GM10266 (cell line): ENCODE results near the gene HIGD1A.
"Not testable (repeated sequence)": the region's sequence is repeated elsewhere in the genome, so short reads cannot be mapped to it uniquely, and the experiment has no call there.

Experiments
- DNase-seq: peaks from one replicate; pipeline ENCODE4 v3.0.0; 2012; ENCODE audit errors: extremely low spot score
- CTCF ChIP-seq: IDR thresholded peaks from 2 replicates; pipeline ENCODE4 v1.5.1; 2012; ENCODE audit warnings: mild to moderate bottlenecking, low read depth; ENCODE audit not compliant: control insufficient read depth, insufficient read depth; ENCODE audit errors: missing control alignments

Gene HIGD1A

GRCh38 chr3:42815826-42816225 lies 11.5 kb upstream of the HIGD1A start:
- no peak for TF ChIP-seq CTCF
- DNase-seq: no peak

GRCh38 chr3:42814914-42815507 lies 10.7 kb upstream of the HIGD1A start:
- TF ChIP-seq CTCF: no peak

GRCh38 chr3:42814246-42814645 lies 10.0 kb upstream of the HIGD1A start:
- DNase-seq: no peak
- no peak for TF ChIP-seq CTCF

More at GRCh38 chr3:42814914-42815507, 10.7 kb upstream of the HIGD1A start:
- no peak for DNase-seq

GRCh38 chr3:42811118-42811883 lies 7.0 kb upstream of the HIGD1A start:
- DNase-seq: not testable (repeated sequence)

- not testable (repeated sequence) for DNase-seq
Measured at GRCh38 chr3:42810706-42811105, 6.4 kb upstream of the HIGD1A start.

- no peak for TF ChIP-seq CTCF
- no peak for DNase-seq
Measured at GRCh38 chr3:42809202-42809601, 4.9 kb upstream of the HIGD1A start, which contains the start of gene ACKR2. TSS of gene ACKR2 (plus strand) at chr3:42809445. CDS start at chr3:42864503, 55,058 bp downstream.

- no peak for DNase-seq
- TF ChIP-seq CTCF: no peak
Measured at GRCh38 chr3:42807929-42808328, 3.6 kb upstream of the HIGD1A start.

- no peak for TF ChIP-seq CTCF
- DNase-seq: no peak
Measured at GRCh38 chr3:42805141-42805821, 991 bp upstream of the HIGD1A start.
